HG02623 (cell line): ENCODE measurements around the gene SLC25A26.

Experiments
- ATAC-seq: cut with Tn5 transposase; IDR thresholded peaks from one replicate; pipeline ENCODE4 v1.9.1; 2021; ENCODE audit warnings: moderate library complexity; ENCODE audit not compliant: unreplicated experiment

Gene SLC25A26

GRCh38 chr3:66220602-66221377, at the start of gene SLC25A26:
Gene SLC25A26 (plus strand): TSS chr3:66221001. CDS start chr3:66221095, 94 bp downstream.
- ATAC-seq, result peak; percentile 99

GRCh38 chr3:66172394-66172793, 48.4 kb upstream of the SLC25A26 start:
- no peak for ATAC-seq

GRCh38 chr3:66177026-66177425, 43.8 kb upstream of the SLC25A26 start:
- no peak for ATAC-seq

GRCh38 chr3:66178206-66178605, 42.6 kb upstream of the SLC25A26 start:
- no peak for ATAC-seq

DNA sequence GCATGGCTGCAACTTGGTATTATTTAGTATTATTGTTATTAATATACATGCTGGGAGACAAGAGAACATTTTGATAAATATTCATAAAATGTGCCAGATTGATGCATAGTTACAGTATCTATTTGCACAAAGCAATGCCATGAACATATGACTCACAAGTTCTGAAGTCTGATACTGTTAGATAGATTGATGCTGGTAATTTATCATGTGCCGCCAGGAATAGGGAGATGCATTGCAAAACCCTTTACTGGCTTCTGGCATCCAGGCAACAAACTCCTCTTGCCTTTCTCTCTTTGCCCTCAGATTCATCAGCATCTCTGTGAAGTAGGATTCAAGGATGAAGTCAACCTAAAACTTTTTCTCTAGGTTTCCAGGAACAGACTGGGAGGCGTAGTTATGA, 41.0 kb upstream of the SLC25A26 start:
- no peak for ATAC-seq

GRCh38 chr3:66181764-66182163, 39.0 kb upstream of the SLC25A26 start:
- no peak for ATAC-seq

GRCh38 chr3:66182246-66182645, 38.6 kb upstream of the SLC25A26 start:
- ATAC-seq, result no peak

DNA sequence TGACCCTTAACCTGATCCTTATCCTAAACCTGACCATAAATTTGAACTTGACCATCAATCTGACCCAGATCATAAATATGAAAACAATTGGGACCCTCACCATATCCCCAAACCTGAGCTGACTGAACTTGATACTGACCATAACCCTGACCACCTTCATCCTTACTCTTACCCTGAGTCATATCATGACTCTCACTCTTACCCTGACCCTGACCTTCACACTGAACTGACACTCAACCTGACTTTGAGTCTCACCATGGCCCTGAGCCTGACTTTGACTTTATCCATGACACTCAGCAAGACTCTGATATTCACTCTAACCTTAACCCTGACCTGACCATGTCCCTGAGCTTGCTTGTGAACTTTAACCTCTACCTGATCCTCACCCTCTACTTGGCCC, 34.3 kb upstream of the SLC25A26 start:
- ATAC-seq, result no peak

GRCh38 chr3:66195347-66195783, 25.4 kb upstream of the SLC25A26 start:
- ATAC-seq, result no peak

DNA sequence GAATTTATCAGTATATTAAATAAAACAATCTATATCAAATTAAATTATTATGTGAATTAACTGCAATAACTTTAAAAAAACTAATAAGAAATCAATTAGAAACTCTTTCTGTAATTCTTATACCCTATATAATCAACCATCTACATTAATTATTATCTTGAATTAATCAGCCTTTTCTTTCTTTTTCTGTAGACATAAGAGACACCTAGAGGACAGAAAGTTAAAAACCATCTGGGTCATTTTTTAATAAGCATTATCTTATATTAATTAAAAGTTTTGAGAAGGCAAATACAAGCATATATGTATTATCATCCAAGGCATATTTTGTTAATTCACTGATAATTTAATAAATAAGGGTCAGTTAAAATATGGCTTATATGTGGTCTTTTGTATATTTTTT, 24.2 kb upstream of the SLC25A26 start:
- ATAC-seq, result no peak

- ATAC-seq, result no peak
Measured at GRCh38 chr3:66198437-66199088, 22.2 kb upstream of the SLC25A26 start.

- ATAC-seq, result no peak
Measured at GRCh38 chr3:66199089-66199473, 21.7 kb upstream of the SLC25A26 start.

GRCh38 chr3:66200147-66200546, 20.7 kb upstream of the SLC25A26 start:
- no peak for ATAC-seq

GRCh38 chr3:66200786-66201185, 20.0 kb upstream of the SLC25A26 start:
- ATAC-seq, result no peak

GRCh38 chr3:66203275-66203674, 17.5 kb upstream of the SLC25A26 start:
- no peak for ATAC-seq

DNA sequence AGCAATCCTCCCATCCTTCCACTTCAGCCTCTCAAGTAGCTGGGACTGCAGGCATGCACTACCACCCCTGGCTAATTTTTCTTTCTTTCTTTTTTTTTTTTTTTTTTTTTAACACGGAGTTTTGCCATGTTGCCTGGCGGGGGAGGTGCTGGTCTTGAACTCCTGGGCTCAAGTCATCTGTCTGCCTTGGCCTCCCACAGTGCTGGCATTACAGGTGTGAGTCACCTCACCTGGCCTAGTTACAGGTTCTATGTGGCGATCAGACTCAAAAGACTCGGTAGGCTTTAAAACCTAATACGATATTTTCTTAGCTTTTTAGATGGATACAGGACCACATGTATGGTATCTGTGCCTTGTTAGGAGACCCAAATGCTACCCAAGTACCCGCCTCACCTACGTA, 14.0 kb upstream of the SLC25A26 start:
- no peak for ATAC-seq

DNA sequence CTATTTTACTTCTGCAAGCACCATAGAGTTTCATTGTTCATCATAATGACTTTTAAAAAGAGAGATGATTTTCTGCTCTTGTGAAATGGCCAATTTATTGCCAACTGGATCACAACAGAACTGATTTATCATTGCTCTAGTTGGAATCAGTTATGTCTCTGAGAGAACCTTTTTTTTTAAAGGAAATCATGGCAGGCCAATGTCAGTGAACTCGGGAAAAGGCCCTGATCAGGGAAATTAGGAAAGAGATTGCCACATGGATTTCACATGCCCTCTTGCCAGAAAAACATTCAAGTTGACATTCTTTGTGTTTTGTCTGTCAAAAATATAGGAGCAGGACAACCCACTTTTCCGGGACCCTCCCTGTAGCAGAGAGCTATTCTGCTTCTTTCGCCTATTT, 12.6 kb upstream of the SLC25A26 start:
- no peak for ATAC-seq

DNA sequence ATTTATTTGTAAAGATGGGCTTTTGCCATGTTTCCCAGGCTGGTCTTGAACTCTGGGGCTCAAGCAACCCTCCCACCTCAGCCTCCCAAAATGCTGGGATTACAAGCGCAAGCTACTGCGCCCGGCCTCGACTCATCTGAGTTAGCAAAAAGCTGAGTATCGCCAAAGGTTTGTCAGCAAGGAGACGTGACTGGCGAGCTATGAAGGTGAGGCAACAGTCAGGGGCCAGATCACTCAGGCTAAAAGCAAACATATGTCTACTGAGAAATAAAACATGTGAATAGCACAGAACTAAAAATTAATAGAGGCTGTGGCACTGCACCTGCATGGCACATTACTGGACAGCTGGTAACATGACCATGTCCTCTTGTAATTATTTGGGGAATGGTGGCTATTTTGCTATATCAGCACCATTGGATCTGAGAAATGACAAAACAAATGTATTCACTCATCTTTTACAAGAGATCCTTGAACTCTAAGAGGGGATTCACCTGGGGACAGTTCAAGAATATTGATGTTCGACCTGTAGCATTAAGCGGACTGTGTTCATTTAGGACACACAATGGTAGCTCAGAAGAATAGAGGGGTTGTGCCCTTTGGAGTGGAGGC, 10.0 kb upstream of the SLC25A26 start:
- ATAC-seq, result no peak

DNA sequence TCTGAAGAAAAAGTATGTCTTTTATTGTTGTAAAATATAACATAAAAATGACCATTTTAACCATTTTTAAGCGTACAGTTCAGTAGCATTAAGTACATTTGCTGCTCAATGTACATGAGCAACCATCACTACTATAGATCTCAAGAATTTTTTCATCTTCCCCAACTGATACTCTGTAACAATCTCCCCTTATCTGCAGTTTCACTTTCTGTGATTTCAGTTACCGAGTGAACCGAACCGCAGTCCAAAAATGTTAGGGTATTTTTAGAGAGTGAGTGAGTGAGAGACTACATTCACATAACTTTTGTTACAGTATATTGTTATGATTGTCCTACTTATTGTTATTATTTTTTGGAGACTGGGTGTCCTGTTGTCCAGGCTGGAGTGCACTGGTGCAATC, 9.0 kb upstream of the SLC25A26 start:
- no peak for ATAC-seq

DNA sequence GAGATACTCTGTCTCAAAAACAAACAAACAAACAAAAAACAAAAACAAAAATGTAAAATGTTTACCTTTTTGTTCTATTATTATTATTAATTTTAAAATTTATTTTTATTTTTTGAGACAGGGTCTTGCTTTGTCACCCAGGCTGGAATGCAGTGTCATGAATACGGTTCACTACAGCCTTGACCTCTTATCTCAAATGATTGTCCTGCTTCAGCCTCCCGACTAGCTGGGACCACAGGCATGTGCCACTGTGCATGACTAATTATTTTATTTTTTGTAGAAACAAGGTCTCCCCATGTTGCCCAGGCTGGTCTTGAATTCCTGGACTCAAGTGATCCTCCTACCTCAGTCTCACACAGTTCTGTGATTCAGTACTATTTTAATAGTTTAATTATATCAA, 5.7 kb upstream of the SLC25A26 start:
- ATAC-seq, result no peak

DNA sequence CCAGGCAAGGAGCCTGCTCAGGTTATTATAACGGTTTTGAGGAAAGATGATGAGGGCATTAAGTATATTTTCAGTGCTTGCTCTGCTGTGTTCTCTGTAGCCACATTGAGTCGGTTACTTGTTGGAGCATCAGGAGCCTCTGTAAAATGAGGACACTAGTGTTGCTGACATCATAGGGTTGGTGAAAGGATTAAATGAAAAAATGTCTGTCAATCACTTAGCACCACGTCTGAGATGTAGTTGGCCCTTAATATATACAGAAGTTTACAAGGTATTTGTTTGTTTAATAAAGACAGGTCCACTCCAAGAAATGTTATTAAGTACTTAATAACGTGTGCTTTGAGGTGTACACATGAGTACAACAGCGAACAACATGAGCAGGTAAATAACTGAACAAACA, 735 bp upstream of the SLC25A26 start:
- no peak for ATAC-seq

DNA sequence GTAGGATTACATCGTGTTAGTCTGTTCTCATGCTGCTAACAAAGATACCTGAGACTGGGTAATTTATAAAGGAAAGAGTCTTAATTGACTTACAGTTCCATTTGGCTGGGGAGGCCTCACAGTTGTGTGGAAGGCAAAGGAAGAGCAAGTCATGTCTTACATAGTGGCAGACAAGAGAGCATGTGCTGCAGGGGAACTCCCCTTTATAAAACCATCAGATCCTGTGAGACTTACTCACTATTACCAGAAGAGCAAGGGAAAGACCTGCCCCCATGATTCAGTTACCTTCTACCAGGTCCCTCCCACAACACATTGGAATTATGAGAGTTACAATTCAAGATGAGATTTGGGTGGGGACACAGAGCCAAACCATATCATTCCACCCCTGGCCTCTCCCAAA, 3.4 kb downstream of the SLC25A26 start:
- ATAC-seq, result no peak
